ENCODE measurements around the gene ARMC5. TPM values are rescaled to one million over a fixed set of nuclear protein-coding genes. Genes with fewer than 3 reads are reported as not detected.
"Not testable (repeated sequence)": the region's sequence is repeated elsewhere in the genome, so short reads cannot be mapped to it uniquely, and the experiment has no call there.

ARMC5 gene
- total RNA-seq, 1 experiment from 2014 or later, result 7.6 TPM

DNA sequence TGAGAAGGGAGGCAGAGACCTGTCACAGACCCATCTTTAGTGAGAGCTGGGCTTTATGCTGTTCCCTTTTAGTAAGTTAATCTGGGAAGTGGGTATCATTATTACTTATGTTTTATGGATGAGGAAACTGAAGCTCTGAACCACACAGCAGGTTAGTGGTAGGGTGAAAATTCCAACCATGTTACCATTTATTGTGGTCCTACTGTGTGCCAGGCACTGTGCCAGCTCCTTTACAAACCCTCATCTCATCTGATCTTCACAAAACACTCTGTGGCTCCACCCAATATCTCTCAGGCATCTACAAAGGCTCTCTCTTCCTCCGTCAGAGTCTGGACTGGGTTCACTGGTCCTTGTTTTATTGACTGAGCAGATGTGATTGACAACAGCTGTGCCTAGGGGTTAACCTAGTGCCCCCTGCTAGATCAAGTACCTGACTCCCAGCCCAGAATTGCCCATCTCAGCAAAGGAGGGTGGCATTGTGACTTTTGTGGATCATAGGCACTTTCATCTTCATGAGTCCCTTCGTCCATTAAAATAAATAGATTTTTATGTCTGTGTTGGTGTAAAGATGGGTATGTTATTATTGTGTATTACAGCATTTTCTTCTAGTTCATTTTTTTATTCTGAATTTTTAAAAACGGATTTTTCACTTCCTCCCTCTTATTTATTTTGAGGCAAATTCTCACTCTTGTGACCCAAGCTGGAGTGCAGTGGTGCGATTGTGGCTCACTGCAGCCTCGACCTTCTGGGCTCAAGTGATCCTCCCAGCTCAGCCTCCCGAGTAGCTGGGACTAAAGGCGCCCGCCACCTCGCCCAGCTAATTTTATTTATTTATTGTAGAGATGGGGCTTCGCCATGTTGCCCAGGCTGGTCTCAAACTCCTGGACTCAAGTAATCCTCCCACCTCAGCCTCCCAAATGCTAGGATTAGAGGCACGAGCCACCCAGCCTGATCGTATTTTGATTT, 15.8 kb downstream of the ARMC5 start:
- no peak for DNase-seq (ENCODE audit: low spot score)
- in situ Hi-C loops (cut with HindIII; ENCODE audit: low sequenced_read_pairs), result no loop called here

GRCh38 chr16:31475946-31476302, 16.6 kb downstream of the ARMC5 start:
- in situ Hi-C loops (cut with HindIII; ENCODE audit: low sequenced_read_pairs), result no loop called here
- DNase-seq (ENCODE audit: low spot score), result no peak

- DNase-seq (ENCODE audit: low spot score), result no peak
- in situ Hi-C loops (cut with HindIII; ENCODE audit: low sequenced_read_pairs), result no loop called here
Measured at GRCh38 chr16:31476303-31477219, 17.3 kb downstream of the ARMC5 start.

DNA sequence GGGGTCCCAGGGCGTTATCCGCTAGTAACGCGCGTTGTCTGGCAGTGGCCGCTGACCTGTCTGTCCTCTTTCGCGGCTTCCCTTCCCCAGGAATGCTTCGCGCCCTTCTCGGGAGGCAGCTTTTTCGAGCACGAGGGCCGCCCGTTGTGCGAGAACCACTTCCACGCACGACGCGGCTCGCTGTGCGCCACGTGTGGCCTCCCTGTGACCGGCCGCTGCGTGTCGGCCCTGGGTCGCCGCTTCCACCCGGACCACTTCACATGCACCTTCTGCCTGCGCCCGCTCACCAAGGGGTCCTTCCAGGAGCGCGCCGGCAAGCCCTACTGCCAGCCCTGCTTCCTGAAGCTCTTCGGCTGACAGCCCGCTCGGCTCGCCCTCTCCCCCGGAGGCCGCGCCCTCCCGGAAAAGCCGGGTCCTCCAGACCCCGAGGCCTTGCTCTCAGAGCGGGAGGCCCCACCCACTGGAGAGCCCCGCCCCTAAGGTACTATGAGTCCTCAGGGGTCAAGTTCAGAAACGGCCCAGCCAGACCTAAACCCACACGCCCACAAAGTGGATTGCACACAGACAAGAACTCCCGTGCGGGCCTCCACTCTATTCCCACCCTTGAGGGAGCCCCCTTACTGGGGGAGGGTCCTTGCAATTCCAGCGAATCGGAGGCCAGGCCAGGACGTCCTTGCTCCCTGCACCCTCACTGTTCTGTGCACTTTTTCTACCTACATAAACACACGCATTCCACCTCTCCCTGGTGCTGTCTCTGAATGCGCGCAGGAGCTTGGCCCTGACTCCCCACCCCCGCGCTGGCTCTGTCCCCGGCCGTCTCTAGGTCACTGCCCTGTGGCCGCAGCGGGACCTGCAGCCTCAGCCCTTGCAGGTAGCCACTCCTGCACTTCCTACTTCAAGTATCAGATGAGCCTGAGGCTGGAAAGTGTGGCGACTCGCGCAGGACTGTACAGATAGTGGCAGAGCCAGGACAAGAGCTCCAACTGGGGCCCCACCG, 18.2 kb downstream of the ARMC5 start:
- no peak for DNase-seq (ENCODE audit: low spot score)
- in situ Hi-C loops (cut with HindIII; ENCODE audit: low sequenced_read_pairs), result no loop called here

DNA sequence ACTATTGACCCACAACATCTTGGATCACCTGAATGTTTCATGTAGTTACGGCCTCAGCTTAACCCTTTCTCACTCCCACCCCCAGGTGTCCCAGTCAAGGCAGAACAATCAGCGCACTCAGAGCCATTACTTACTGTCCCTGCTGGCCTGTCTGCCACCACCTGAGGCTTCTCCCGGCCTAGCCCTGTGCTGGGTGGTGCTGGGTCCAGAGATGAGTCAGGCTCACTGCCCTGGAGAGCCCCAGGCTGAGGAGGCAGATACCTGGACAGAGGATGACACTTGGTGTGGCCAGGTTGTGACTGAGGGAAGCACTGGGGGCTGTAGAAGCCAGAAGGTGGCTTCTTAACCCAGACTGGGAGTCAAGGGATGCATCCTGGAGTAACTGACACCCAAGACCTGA, 19.7 kb downstream of the ARMC5 start:
- DNase-seq (ENCODE audit: low spot score), result no peak
- in situ Hi-C loops (cut with HindIII; ENCODE audit: low sequenced_read_pairs), result no loop called here

DNA sequence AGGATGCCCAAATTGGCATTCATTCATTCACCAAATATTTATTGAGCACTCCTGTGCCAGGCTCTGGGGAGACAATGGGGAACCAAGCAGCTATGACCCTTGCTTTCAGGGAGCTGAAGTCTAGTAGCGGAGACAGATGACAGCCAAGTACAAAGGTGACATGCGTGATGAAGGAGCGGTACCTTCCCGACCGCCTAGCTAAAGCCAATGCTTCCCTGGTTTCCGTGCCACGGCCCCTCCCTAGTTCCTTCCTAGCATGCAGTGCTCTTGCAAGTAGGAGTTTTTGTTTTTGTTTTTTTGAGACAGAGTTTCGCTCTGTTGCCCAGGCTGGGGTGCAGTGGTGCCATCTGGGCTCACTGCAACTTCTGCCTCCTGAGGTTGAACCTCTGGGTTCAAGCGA, 20.4 kb downstream of the ARMC5 start:
- in situ Hi-C loops (cut with HindIII; ENCODE audit: low sequenced_read_pairs), result no loop called here

GRCh38 chr16:31480851-31481536, 21.7 kb downstream of the ARMC5 start:
- in situ Hi-C loops (cut with HindIII; ENCODE audit: low sequenced_read_pairs), result no loop called here
- DNase-seq (ENCODE audit: low spot score), result no peak

More for the DNA sequence above, 20.4 kb downstream of the ARMC5 start:
- DNase-seq (ENCODE audit: low spot score), result no peak

DNA sequence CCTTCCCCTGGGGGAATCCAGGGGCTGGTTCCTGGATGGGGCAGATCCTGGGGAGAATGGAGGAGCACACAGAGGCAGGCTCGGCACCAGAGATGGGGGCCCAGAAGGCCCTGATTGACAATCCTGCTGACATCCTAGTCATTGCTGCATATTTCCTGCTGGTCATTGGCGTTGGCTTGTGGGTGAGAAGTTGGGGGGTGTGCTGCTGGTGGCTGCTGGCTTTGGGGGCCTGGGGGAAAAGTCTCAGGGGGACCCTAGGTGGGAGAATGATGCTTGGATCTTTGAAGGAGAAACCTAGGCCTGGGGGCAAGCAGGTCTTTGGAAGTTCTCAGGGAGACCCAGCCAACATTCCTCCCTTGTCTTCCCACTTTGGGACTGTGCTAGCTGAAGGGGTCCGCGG, 23.8 kb downstream of the ARMC5 start, which contains the start of gene SLC5A2:
Gene SLC5A2 (plus strand): TSS at position 43 of the 400 bp plus-strand sequence. CDS start 14 bp downstream, at position 57.
- in situ Hi-C loops (cut with HindIII; ENCODE audit: low sequenced_read_pairs), result no loop called here
- DNase-seq (ENCODE audit: low spot score), result no peak

- DNase-seq (ENCODE audit: low spot score); in situ Hi-C loops (cut with HindIII; ENCODE audit: low sequenced_read_pairs): not testable (repeated sequence)
Measured at GRCh38 chr16:31484048-31484447, 24.7 kb downstream of the ARMC5 start.

DNA sequence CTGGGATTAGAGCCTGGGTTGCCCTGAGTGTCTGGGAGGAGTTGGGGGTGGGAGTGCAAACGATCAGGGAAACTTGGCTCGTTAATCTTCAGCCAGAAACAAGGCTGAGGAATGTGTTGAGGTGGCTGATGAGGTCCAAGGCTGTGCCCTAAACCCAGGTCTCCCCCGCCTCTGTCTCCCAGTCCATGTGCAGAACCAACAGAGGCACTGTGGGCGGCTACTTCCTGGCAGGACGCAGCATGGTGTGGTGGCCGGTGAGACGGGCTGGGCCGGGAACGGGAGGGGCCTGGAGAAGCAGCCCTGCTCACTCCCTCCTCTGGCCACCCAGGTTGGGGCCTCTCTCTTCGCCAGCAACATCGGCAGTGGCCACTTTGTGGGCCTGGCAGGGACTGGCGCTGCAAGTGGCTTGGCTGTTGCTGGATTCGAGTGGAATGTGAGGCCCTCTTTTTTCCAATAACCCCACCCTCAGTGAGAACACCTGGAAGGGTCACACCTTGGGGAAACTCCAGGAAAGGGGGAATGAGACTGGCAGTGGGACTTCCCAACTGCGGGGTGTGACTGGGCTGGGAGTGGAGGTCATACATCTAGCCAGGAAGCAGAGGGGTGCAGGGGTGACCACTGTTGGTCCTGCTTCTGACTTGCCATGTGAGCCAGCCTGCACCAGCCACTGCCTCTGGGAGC, 25.3 kb downstream of the ARMC5 start:
- in situ Hi-C loops (cut with HindIII; ENCODE audit: low sequenced_read_pairs), result no loop called here

GRCh38 chr16:31485571-31485970, 26.3 kb downstream of the ARMC5 start:
- DNase-seq (ENCODE audit: low spot score), result no peak
- in situ Hi-C loops (cut with HindIII; ENCODE audit: low sequenced_read_pairs), result no loop called here

More for the DNA sequence above, 25.3 kb downstream of the ARMC5 start:
- no peak for DNase-seq (ENCODE audit: low spot score)

DNA sequence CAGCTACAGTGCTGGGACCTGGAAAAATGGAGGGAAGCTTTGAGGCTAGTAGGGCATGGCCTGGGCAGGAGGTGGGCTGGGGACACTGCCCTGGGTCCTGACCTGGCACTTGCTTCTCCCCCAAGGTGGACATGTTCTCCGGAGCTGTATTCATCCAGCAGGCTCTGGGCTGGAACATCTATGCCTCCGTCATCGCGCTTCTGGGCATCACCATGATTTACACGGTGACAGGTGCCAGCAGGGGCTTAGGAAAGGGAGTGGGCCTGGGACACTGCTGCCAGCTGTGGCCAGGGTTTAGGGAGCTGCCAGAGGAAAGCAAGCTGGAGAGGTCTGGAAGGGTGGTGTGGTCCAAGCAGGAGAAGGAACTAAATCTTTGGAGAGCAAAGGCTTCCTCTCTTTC, 26.7 kb downstream of the ARMC5 start:
- in situ Hi-C loops (cut with HindIII; ENCODE audit: low sequenced_read_pairs), result no loop called here
- DNase-seq (ENCODE audit: low spot score), result no peak

DNA sequence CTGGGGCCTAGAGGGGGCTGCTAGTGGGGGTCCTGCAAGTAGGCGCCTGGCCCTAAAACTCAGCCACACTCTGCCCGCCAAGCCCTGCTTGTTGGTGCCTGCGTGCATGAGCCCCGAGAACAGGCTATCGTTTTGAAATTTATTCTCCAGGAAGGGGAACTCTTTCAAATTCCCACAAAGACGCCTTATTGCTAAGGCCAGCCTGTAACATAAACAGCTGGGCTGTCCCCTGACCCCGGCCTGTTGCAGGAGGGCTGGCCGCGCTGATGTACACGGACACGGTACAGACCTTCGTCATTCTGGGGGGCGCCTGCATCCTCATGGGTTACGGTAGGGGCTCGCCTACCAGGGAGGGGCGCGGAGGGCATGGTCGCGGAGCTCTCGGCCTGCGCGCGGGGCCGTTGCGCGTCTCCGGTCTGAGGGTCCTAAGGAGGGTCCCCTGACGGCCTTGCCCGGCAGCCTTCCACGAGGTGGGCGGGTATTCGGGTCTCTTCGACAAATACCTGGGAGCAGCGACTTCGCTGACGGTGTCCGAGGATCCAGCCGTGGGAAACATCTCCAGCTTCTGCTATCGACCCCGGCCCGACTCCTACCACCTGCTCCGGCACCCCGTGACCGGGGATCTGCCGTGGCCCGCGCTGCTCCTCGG, 27.9 kb downstream of the ARMC5 start:
- in situ Hi-C loops (cut with HindIII; ENCODE audit: low sequenced_read_pairs), result no loop called here
- no peak for DNase-seq (ENCODE audit: low spot score)

DNA sequence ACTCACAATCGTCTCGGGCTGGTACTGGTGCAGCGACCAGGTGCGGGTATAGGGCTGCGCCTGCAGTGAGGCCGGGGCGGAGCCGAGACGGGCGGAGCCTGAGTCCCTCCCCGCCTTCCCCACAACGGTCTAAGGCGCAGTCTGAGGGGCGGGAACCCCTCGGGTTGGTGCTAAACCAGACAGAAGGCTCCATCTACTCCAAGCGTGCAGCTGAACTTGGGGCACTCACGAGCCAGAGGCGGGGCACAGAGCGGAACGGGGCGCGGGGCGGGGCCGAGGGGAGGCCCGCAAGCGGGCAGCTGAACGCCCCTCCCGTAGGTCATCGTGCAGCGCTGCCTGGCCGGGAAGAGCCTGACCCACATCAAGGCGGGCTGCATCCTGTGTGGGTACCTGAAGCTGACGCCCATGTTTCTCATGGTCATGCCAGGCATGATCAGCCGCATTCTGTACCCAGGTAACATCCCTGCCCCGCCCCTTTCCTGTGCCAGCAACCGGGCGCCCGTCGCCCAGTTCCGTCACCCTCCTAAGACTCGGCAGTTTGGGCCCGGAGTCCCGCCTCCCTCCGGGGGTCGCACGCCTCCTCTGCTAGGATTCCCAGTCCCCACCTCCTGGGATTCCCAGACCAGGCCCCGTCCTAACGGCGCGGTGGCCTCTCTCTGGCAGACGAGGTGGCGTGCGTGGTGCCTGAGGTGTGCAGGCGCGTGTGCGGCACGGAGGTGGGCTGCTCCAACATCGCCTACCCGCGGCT, 28.6 kb downstream of the ARMC5 start:
- in situ Hi-C loops (cut with HindIII; ENCODE audit: low sequenced_read_pairs), result no loop called here
- peak; percentile 67 for DNase-seq (ENCODE audit: low spot score)

DNA sequence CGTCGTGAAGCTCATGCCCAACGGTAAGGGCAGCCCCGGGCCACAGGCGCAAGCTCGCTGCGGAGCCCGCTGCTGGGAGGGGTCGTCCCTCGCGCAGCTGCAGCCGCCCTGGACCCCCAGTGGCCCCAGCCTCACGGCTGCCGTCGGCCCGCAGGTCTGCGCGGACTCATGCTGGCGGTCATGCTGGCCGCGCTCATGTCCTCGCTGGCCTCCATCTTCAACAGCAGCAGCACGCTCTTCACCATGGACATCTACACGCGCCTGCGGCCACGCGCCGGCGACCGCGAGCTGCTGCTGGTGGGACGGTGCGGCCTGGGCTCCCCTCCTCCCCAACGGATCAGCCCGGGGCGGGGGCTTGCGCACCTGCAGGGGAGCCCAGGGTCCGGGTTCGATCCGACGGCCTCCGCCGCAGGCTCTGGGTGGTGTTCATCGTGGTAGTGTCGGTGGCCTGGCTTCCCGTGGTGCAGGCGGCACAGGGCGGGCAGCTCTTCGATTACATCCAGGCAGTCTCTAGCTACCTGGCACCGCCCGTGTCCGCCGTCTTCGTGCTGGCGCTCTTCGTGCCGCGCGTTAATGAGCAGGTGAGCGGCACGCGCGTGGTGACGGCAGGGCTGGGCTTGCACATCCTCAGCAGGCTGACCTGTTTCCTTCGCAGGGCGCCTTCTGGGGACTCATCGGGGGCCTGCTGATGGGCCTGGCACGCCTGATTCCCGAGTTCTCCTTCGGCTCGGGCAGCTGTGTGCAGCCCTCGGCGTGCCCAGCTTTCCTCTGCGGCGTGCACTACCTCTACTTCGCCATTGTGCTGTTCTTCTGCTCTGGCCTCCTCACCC, 29.4 kb downstream of the ARMC5 start:
- no peak for DNase-seq (ENCODE audit: low spot score)
- in situ Hi-C loops (cut with HindIII; ENCODE audit: low sequenced_read_pairs), result no loop called here

DNA sequence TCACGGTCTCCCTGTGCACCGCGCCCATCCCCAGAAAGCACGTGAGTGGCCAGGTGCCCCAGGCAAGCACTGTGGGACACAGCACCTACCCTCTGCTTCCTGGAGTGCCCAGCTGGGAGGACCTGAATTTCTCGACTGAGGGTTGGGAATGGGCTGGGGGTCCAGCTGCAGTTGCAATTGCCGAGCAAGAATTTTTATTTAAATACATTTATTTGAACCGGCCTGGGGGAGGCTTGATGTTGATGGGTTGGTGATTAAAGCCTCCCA, 29.9 kb downstream of the ARMC5 start:
- in situ Hi-C loops (cut with HindIII; ENCODE audit: low sequenced_read_pairs), result no loop called here
- no peak for DNase-seq (ENCODE audit: low spot score)

Measured in G401 (cell line).